Spleen (tissue), 11 donors: ENCODE results near the gene MSI2. TPM values are rescaled to one million over a fixed set of nuclear protein-coding genes. Genes with fewer than 3 reads are reported as not detected.

Experiments
- DNase-seq: peaks from one replicate; pipeline ENCODE4 v3.0.0-alpha.2; 2020
- H3K27ac ChIP-seq, 8 donors: fragments of 200-600 bp; sonication (generic) in 7 of 8; 1 replicate in 4 of 8; 2 replicates in 4 of 8; pipeline versions ENCODE4 v1.5.0 to v1.8.0; 2016 to 2021; ENCODE audit warnings: inconsistent platforms in 4 of 8, mild to moderate bottlenecking in 4 of 8, moderate library complexity in 1 of 8
- H3K27me3 ChIP-seq, 7 donors: fragments of 200-600 bp; sonication (generic) in 6 of 7; replicated peaks in 1 of 7; 1 replicate in 4 of 7; 2 replicates in 3 of 7; pipeline versions ENCODE4 v1.5.0 to v1.8.0; 2016 to 2021; ENCODE audit warnings: inconsistent platforms in 3 of 7, mild to moderate bottlenecking in 1 of 7
- H3K36me3 ChIP-seq, 6 donors: fragments of 200-600 bp; sonication (generic) in 5 of 6; 1 replicate in 4 of 6; 2 replicates in 2 of 6; pipeline versions ENCODE4 v1.5.0 to v1.8.0; 2016 to 2021; ENCODE audit warnings: inconsistent platforms in 2 of 6
- H3K4me1 ChIP-seq, 6 donors: fragments of 200-600 bp; sonication (generic) in 5 of 6; 1 replicate in 3 of 6; 2 replicates in 3 of 6; pipeline versions ENCODE4 v1.5.0 to v1.8.0; 2016 to 2021; ENCODE audit warnings: inconsistent platforms in 3 of 6
- H3K4me3 ChIP-seq, 8 donors: fragments of 200-600 bp; sonication (generic) in 7 of 8; 1 replicate in 4 of 8; 2 replicates in 4 of 8; pipeline versions ENCODE4 v1.5.0 to v1.8.0; 2016 to 2021; ENCODE audit warnings: inconsistent platforms in 4 of 8, mild to moderate bottlenecking in 4 of 8, moderate library complexity in 2 of 8
- H3K9me3 ChIP-seq, 8 donors: fragments of 200-600 bp; sonication (generic) in 7 of 8; 1 replicate in 4 of 8; 2 replicates in 4 of 8; pipeline versions ENCODE4 v1.5.0 to v1.8.0; 2016 to 2021; ENCODE audit warnings: inconsistent platforms in 4 of 8
- POLR2A ChIP-seq, 3 donors: fragments of 450-650 bp; IDR thresholded peaks; one replicate each; pipeline ENCODE4 v1.5.1; 2017; ENCODE audit warnings: antibody characterized with exemption in 3 of 3, mild to moderate bottlenecking in 1 of 3
- POLR2AphosphoS5 ChIP-seq, 3 donors: sonication (generic); formaldehyde crosslinking; IDR thresholded peaks; one replicate each; pipeline ENCODE4 v1.5.1; 2017; ENCODE audit warnings: antibody characterized with exemption in 3 of 3
- WGBS, 5 donors: extraction: QIAGEN DNeasy Blood & Tissue Kit in 3 of 5; methylation state at CpG; one replicate each; pipeline versions ENCODE4 v1.1.5 to v1.1.7; 2013 to 2018; 5-methylcytosine and 5-hydroxymethylcytosine counted together
- intact Hi-C: fragments of 100-400 bp; cut with DNase I; formaldehyde crosslinking; loops from one replicate; pipeline ENCODE4 v1.15.0; 2023; ENCODE audit warnings: low total_unique reads
- polyA plus RNA-seq, 3 donors: library from polyadenylated mRNA; stranded (reverse); fragments of 200-250 nt; gene quantifications; one replicate each; pipeline ENCODE4 v1.2.1, GENCODE V29; 2013
- total RNA-seq, 7 donors: library from RNA; depleted of rRNA in 3 of 7; stranded (reverse); fragments of >200 nt in 3 of 7; fragmentation: NEBNext Ultra II Directional in 4 of 7; extraction: Animal tissue kit (Norgen Biotek cat#: 25700) in 4 of 7; gene quantifications; one replicate each; pipeline versions ENCODE4 v1.1.0 to v1.2.1, GENCODE V29; 2016 to 2021
- TF ChIP-seq, protein P1 (sequence below), 11 experiments: fragments of 200-600 bp in 7 of 11; fragments of 450-650 bp in 4 of 11; sonication (generic) in 4 of 11; IDR thresholded peaks in 8 of 11; conservative IDR thresholded peaks in 3 of 11; 1 replicate in 7 of 11; 2 replicates in 4 of 11; pipeline versions ENCODE4 v1.4.0 to v1.8.0; 2016 to 2021; ENCODE audit warnings: antibody characterized with exemption in 11 of 11, inconsistent platforms in 4 of 11, mild to moderate bottlenecking in 1 of 11
- donor health status: healthy with polysubstance abuse.
- donor health status: DM: no; HTN: no; CAD: no; lungs with moderate emphysema.
- donor health status: DM: no; HTN: no; CAD: no.
- donor health status: Bipolar disorder and iron deficiency.
- donor health status: healthy.
- donor health status: DM: no; HTN: no; CAD: no.
- donor health status: DM: yes; HTN: yes; CAD: no.

Gene MSI2
- total and polyA plus RNA-seq, 10 donors: 9.8 to 131 (median 64.7) TPM

DNA sequence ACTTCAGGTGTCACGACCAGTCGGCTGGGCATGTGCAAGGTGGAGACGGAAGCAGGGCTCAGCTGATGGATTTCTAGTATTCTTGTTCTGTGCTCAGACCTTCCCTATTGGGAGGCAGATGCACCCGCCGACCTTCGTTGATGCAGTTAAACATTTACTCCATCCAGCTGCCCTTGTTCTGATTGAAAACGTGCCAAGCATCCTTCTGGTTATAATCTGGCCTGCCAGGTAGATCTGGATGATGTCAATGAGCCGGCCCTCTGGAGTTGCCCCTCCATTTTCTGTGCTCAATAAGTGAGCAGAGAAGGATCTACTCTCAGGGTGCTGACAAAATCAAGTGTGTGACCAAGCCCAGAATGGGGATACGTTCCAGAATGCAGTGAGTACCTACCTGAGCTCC is 450.4 kb downstream of the MSI2 start:
- no peak for TF ChIP-seq POLR2AphosphoS5 (IDR thresholded peaks at IDR 0.05)
- TF ChIP-seq, protein P1, sequence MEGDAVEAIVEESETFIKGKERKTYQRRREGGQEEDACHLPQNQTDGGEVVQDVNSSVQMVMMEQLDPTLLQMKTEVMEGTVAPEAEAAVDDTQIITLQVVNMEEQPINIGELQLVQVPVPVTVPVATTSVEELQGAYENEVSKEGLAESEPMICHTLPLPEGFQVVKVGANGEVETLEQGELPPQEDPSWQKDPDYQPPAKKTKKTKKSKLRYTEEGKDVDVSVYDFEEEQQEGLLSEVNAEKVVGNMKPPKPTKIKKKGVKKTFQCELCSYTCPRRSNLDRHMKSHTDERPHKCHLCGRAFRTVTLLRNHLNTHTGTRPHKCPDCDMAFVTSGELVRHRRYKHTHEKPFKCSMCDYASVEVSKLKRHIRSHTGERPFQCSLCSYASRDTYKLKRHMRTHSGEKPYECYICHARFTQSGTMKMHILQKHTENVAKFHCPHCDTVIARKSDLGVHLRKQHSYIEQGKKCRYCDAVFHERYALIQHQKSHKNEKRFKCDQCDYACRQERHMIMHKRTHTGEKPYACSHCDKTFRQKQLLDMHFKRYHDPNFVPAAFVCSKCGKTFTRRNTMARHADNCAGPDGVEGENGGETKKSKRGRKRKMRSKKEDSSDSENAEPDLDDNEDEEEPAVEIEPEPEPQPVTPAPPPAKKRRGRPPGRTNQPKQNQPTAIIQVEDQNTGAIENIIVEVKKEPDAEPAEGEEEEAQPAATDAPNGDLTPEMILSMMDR (IDR thresholded peaks at IDR 0.05 in 8 of 11, conservative IDR thresholded peaks at IDR 0.05 in 3 of 11): no peak
- no peak for TF ChIP-seq POLR2A (IDR thresholded peaks at IDR 0.05)
- Histone ChIP-seq H3K9me3 (peaks cover 0 to 9% (median 5%) of the 10 kb centered on the region in 8 donors), H3K27me3 (no peaks in the 10 kb centered on the region), H3K27ac (no peak overlapping the region), H3K4me1 (peaks cover 0 to 16% (median 9%) of the 10 kb centered on the region in 6 donors), H3K4me3 (no peak overlapping the region), H3K36me3 (no peaks in the 10 kb centered on the region)
- no peak for DNase-seq
- WGBS, 5 donors: 86 to 93% (median 87%) methylated on average over 9 of the region's 9 CpGs
- intact Hi-C loops: no loop called here

DNA sequence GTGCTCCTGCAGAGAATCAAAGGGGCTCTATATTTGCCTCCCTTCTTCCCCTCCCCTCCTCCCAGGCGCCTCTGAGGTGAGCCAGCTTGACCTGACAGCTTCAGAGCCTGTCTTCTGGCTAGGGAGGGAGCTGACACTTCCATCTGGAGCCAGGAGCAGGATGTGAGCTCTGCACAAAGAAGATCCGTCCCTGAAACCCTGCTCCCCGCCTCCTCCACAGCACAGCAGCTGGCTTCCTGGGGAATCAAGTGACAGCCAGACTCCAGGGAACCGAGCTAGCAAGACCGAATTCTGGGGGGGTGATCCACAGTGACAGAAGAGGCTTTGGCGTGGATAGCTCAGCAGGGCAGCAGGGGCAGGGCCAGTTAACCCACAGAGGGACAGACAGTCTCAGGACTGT is 451.6 kb downstream of the MSI2 start:
- Histone ChIP-seq H3K27me3 (no peaks in the 10 kb centered on the region), H3K9me3 (peaks cover 0 to 9% (median 5%) of the 10 kb centered on the region in 8 donors), H3K27ac (peak overlapping the region in 6 of 8 donors; percentile 23 to 55 (median 52)), H3K4me1 (peaks cover 0 to 16% (median 9%) of the 10 kb centered on the region in 6 donors), H3K36me3 (no peaks in the 10 kb centered on the region), H3K4me3 (no peak overlapping the region)
- WGBS, 5 donors: 52 to 77% (median 62%) methylated on average over 4 to 6 of the region's 6 CpGs
- TF ChIP-seq POLR2AphosphoS5 (IDR thresholded peaks at IDR 0.05): peak in 1 of 3 donors; percentile 36
- no peak for TF ChIP-seq POLR2A (IDR thresholded peaks at IDR 0.05)
- DNase-seq: no peak
- intact Hi-C loops: no loop called here

DNA sequence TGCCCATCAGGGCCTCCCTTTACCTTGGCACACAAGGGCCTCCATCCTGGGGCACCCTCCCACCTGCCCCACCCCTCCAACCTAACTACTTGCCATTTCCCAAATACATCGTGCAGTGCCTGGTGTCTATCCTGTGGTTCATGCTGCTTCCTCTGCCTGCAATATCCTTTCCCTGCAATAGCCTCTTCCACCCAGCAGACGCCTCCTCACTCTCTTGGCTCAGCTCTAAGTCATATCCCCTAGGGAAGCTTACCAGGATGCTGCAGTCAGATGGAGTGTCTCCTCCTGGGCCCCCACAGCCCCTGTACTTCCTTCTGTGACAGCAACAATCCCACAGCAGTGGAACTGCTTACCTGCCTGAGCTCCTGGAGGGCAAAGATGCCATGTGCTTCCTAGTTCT is 452.1 kb downstream of the MSI2 start:
- 9 to 29% (median 25%) methylated on average over 2 of the region's 2 CpGs for WGBS, 5 donors
- intact Hi-C loops: no loop called here
- peak overlapping the region in 6 of 8 donors; percentile 23 to 55 (median 52) for H3K27ac ChIP-seq
- H3K4me3 ChIP-seq: no peak overlapping the region
- H3K4me1 ChIP-seq: peaks cover 0 to 16% (median 9%) of the 10 kb centered on the region in 6 donors
- H3K36me3 ChIP-seq: no peaks in the 10 kb centered on the region
- H3K27me3 ChIP-seq: no peaks in the 10 kb centered on the region
- DNase-seq: no peak
- peaks cover 0 to 9% (median 5%) of the 10 kb centered on the region in 8 donors for H3K9me3 ChIP-seq
- no peak for TF ChIP-seq POLR2A (IDR thresholded peaks at IDR 0.05)
- TF ChIP-seq, protein P1 (IDR thresholded peaks at IDR 0.05 in 8 of 11, conservative IDR thresholded peaks at IDR 0.05 in 3 of 11): peak in 1 of 11 experiments; percentile 6

DNA sequence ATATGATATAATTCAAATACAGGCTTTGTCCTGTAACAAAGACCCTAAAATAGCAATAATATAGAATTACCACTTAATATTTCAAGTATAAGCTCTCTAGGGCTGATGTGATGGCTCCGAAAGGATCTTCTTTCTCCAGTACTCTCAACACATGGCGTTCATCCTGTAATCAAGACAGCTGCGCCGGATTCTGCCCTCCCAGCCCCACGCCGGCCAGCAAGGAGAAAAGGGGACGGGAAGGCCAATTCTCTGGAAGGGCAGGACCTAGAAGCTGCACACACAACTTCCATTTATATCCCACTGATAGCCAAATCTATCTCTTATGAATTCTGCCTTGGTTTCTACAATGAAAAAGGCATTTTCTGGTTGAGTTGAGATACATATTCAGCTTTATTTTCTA is 456.8 kb downstream of the MSI2 start:
- Histone ChIP-seq H3K9me3 (peaks cover 0 to 9% (median 5%) of the 10 kb centered on the region in 8 donors), H3K4me1 (peaks cover 0 to 7% (median 3%) of the 10 kb centered on the region in 6 donors), H3K27ac (no peak overlapping the region), H3K4me3 (no peak overlapping the region), H3K27me3 (peaks cover 0 to 18% (median 0%) of the 10 kb centered on the region in 7 donors), H3K36me3 (no peaks in the 10 kb centered on the region)
- TF ChIP-seq POLR2AphosphoS5 (IDR thresholded peaks at IDR 0.05) (no peak), POLR2A (IDR thresholded peaks at IDR 0.05) (no peak)
- TF ChIP-seq, protein P1 (IDR thresholded peaks at IDR 0.05 in 8 of 11, conservative IDR thresholded peaks at IDR 0.05 in 3 of 11): no peak
- intact Hi-C loops: no loop called here
- 85 to 96% (median 91%) methylated on average over 7 of the region's 7 CpGs for WGBS, 5 donors
- no peak for DNase-seq
